Duodenal mucosa (tissue), 2 donors: ENCODE results near the gene MRAS.

Source experiments
- H3K27ac ChIP-seq: one replicate; pipeline ENCODE4 v1.7.0; 2013; ENCODE audit warnings: low read depth, low read length
- H3K27me3 ChIP-seq, 2 donors: one replicate each; pipeline ENCODE4 v1.7.0; 2013; ENCODE audit warnings: low read length in 2 of 2, control low read depth in 1 of 2; ENCODE audit not compliant: insufficient read depth in 2 of 2, control insufficient read depth in 1 of 2
- H3K36me3 ChIP-seq, 2 donors: one replicate each; pipeline ENCODE4 v1.7.0; 2013; ENCODE audit warnings: low read length in 2 of 2, control low read depth in 1 of 2; ENCODE audit not compliant: insufficient read depth in 2 of 2, control insufficient read depth in 1 of 2
- H3K4me1 ChIP-seq, 2 donors: one replicate each; pipeline ENCODE4 v1.7.0; 2013; ENCODE audit warnings: low read length in 2 of 2, control low read depth in 1 of 2; ENCODE audit not compliant: insufficient read depth in 2 of 2, control insufficient read depth in 1 of 2
- H3K4me3 ChIP-seq, 2 donors: one replicate each; pipeline ENCODE4 v1.7.0; 2013; ENCODE audit warnings: low read length in 2 of 2, low read depth in 1 of 2
- H3K9ac ChIP-seq, 2 donors: one replicate each; pipeline ENCODE4 v1.7.0; 2013; ENCODE audit warnings: low read length in 2 of 2, low read depth in 1 of 2
- H3K9me3 ChIP-seq, 2 donors: one replicate each; pipeline ENCODE4 v1.7.0; 2013; ENCODE audit warnings: low read length in 2 of 2, control low read depth in 1 of 2; ENCODE audit not compliant: control insufficient read depth in 1 of 2

Gene MRAS

GRCh38 chr3:138384976-138385375, 36.6 kb downstream of the MRAS start:
- no peak overlapping the region for H3K27ac ChIP-seq
- no peak overlapping the region for H3K4me3 ChIP-seq
- peaks cover 0 to 4% of the 10 kb centered on the region in 2 donors for H3K4me1 ChIP-seq
- no peaks in the 10 kb centered on the region for H3K27me3 ChIP-seq
- H3K9me3 ChIP-seq = no peaks in the 10 kb centered on the region
- H3K9ac ChIP-seq = no peak overlapping the region
- H3K36me3 ChIP-seq = no peaks in the 10 kb centered on the region

GRCh38 chr3:138389144-138389601, 40.8 kb downstream of the MRAS start:
- no peaks in the 10 kb centered on the region for H3K4me1 ChIP-seq
- no peaks in the 10 kb centered on the region for H3K36me3 ChIP-seq
- no peaks in the 10 kb centered on the region for H3K9me3 ChIP-seq
- H3K27me3 ChIP-seq = no peaks in the 10 kb centered on the region
- no peak overlapping the region for H3K9ac ChIP-seq
- no peak overlapping the region for H3K4me3 ChIP-seq
- no peak overlapping the region for H3K27ac ChIP-seq

- H3K27me3 ChIP-seq = no peaks in the 10 kb centered on the region
- no peaks in the 10 kb centered on the region for H3K36me3 ChIP-seq
- no peak overlapping the region for H3K27ac ChIP-seq
- H3K4me1 ChIP-seq = no peaks in the 10 kb centered on the region
- H3K9ac ChIP-seq = no peak overlapping the region
- no peaks in the 10 kb centered on the region for H3K9me3 ChIP-seq
- H3K4me3 ChIP-seq = no peak overlapping the region
Measured at GRCh38 chr3:138389841-138390581, 41.6 kb downstream of the MRAS start.

- H3K27ac ChIP-seq = no peak overlapping the region
- no peak overlapping the region for H3K9ac ChIP-seq
- no peaks in the 10 kb centered on the region for H3K4me1 ChIP-seq
- no peaks in the 10 kb centered on the region for H3K27me3 ChIP-seq
- H3K4me3 ChIP-seq = no peak overlapping the region
- H3K9me3 ChIP-seq = no peaks in the 10 kb centered on the region
- H3K36me3 ChIP-seq = no peaks in the 10 kb centered on the region
Measured at GRCh38 chr3:138390582-138390932, 42.2 kb downstream of the MRAS start.

GRCh38 chr3:138394156-138394555, 45.8 kb downstream of the MRAS start:
- H3K27ac ChIP-seq = no peak overlapping the region
- H3K9ac ChIP-seq = no peak overlapping the region
- H3K27me3 ChIP-seq = no peaks in the 10 kb centered on the region
- no peak overlapping the region for H3K4me3 ChIP-seq
- no peaks in the 10 kb centered on the region for H3K9me3 ChIP-seq
- H3K36me3 ChIP-seq = no peaks in the 10 kb centered on the region
- H3K4me1 ChIP-seq = no peaks in the 10 kb centered on the region

GRCh38 chr3:138394686-138395085, 46.3 kb downstream of the MRAS start:
- Histone ChIP-seq H3K9ac (no peak overlapping the region), H3K27me3 (no peaks in the 10 kb centered on the region), H3K36me3 (no peaks in the 10 kb centered on the region), H3K4me1 (no peaks in the 10 kb centered on the region), H3K9me3 (no peaks in the 10 kb centered on the region), H3K27ac (no peak overlapping the region), H3K4me3 (no peak overlapping the region)

GRCh38 chr3:138395865-138396751, 47.7 kb downstream of the MRAS start:
- Histone ChIP-seq H3K4me3 (no peak overlapping the region), H3K9ac (no peak overlapping the region), H3K36me3 (no peaks in the 10 kb centered on the region), H3K9me3 (no peaks in the 10 kb centered on the region), H3K4me1 (no peaks in the 10 kb centered on the region), H3K27ac (no peak overlapping the region), H3K27me3 (no peaks in the 10 kb centered on the region)

- no peaks in the 10 kb centered on the region for H3K9me3 ChIP-seq
- H3K4me3 ChIP-seq = no peak overlapping the region
- no peak overlapping the region for H3K27ac ChIP-seq
- H3K9ac ChIP-seq = no peak overlapping the region
- no peaks in the 10 kb centered on the region for H3K27me3 ChIP-seq
- H3K36me3 ChIP-seq = no peaks in the 10 kb centered on the region
- no peaks in the 10 kb centered on the region for H3K4me1 ChIP-seq
Measured at GRCh38 chr3:138396752-138397410, 48.5 kb downstream of the MRAS start.

GRCh38 chr3:138397983-138398382, 49.6 kb downstream of the MRAS start:
- Histone ChIP-seq H3K4me1 (no peaks in the 10 kb centered on the region), H3K4me3 (no peak overlapping the region), H3K36me3 (no peaks in the 10 kb centered on the region), H3K27ac (no peak overlapping the region), H3K9me3 (no peaks in the 10 kb centered on the region), H3K27me3 (no peaks in the 10 kb centered on the region), H3K9ac (no peak overlapping the region)
